IMR-90 (cell line): ENCODE measurements around the gene CASKIN1.

Source experiments
- ELK1 ChIP-seq: fragments of 150-350 bp; IDR thresholded peaks from 2 replicates; pipeline ENCODE4 v1.6.1; 2016; ENCODE audit warnings: low read depth, mild to moderate bottlenecking, low read length, moderate library complexity, borderline replicate concordance
- RAD21 ChIP-seq: IDR thresholded peaks from 2 replicates; pipeline ENCODE4 v1.6.1; 2012; ENCODE audit warnings: low read length, improper control_type of control experiment

- TF ChIP-seq ELK1 (no peak), RAD21 (no peak)
Measured at GRCh38 chr16:2188395-2188794, 8.0 kb downstream of the CASKIN1 start.
